Measurements from ENCODE around the gene CDC42SE2. TPM values are rescaled to one million over a fixed set of nuclear protein-coding genes. Genes with fewer than 3 reads are reported as not detected.

Gene CDC42SE2
- total RNA-seq, 2 donors from 2014 or later: 74.2 to 110 TPM

- intact Hi-C loops (cut with DNase I): no loop called here
- no peak overlapping the region for H3K27ac ChIP-seq
- no peak for TF ChIP-seq CTCF (IDR thresholded peaks at IDR 0.05)
Measured at GRCh38 chr5:131297886-131298285, 34.0 kb downstream of the CDC42SE2 start.

GRCh38 chr5:131299465-131299864, 35.6 kb downstream of the CDC42SE2 start:
- Histone ChIP-seq H3K9ac (ENCODE audit: low read depth in 2 of 2, low read length in 2 of 2) (no peak overlapping the region), H3K36me3 (no peaks in the 10 kb centered on the region), H3K27me3 (no peaks in the 10 kb centered on the region), H3K9me3 (no peaks in the 10 kb centered on the region), H3K27ac (no peak overlapping the region), H3K4me3 (no peak overlapping the region), H3K4me1 (no peaks in the 10 kb centered on the region)
- DNase-seq: no peak
- no peak for TF ChIP-seq CTCF (IDR thresholded peaks at IDR 0.05)
- intact Hi-C loops (cut with DNase I): no loop called here

More at GRCh38 chr5:131297886-131298285, 34.0 kb downstream of the CDC42SE2 start:
- Histone ChIP-seq H3K4me3 (no peak overlapping the region), H3K36me3 (no peaks in the 10 kb centered on the region), H3K27me3 (no peaks in the 10 kb centered on the region), H3K4me1 (peaks cover 4% of the 10 kb centered on the region), H3K9ac (ENCODE audit: low read depth in 2 of 2, low read length in 2 of 2) (no peak overlapping the region), H3K9me3 (no peaks in the 10 kb centered on the region)
- DNase-seq: no peak

DNA sequence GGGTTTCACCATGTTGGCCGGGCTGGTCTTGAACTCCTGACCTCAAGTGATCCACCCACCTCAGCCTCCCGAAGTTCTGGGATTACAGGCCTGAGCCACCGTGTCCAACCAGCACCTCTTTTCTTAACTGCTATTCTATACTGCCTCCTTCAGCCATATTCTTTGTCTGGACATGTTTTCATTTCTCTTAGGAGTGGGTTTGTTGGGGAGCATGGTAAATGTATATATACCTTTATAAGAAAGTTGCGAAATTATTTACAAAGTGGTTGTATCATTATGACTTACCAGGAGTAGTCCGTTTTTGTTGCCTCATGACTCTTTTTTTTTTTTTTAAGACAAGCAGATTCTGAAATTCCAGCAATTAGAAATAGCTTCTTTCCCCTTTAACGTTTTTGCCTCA, 38.7 kb downstream of the CDC42SE2 start:
- no peak for DNase-seq
- Histone ChIP-seq H3K9ac (ENCODE audit: low read depth in 2 of 2, low read length in 2 of 2) (no peak overlapping the region), H3K9me3 (no peaks in the 10 kb centered on the region), H3K4me3 (no peak overlapping the region), H3K4me1 (no peaks in the 10 kb centered on the region), H3K27me3 (no peaks in the 10 kb centered on the region), H3K36me3 (no peaks in the 10 kb centered on the region), H3K27ac (no peak overlapping the region)
- no peak for TF ChIP-seq CTCF (IDR thresholded peaks at IDR 0.05)
- intact Hi-C loops (cut with DNase I): no loop called here

DNA sequence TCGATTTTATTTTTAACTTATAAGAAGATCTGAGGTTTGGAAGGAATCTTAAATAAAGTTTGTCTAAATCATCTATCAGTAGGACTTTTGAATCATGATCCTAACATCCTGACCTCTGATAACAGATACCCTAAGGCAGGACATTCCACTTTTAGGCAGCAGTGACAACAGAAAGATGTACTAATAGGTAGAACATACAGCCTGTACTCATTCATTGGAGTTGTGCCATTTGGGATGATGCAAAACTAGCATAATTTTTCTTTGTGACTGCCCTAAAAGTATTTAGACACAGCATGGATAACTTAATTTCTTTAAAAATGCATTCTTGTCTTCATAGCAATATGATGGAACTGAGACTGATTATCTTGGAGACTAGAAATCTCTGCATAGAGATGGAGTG, 39.7 kb downstream of the CDC42SE2 start:
- TF ChIP-seq CTCF (IDR thresholded peaks at IDR 0.05): no peak

DNA sequence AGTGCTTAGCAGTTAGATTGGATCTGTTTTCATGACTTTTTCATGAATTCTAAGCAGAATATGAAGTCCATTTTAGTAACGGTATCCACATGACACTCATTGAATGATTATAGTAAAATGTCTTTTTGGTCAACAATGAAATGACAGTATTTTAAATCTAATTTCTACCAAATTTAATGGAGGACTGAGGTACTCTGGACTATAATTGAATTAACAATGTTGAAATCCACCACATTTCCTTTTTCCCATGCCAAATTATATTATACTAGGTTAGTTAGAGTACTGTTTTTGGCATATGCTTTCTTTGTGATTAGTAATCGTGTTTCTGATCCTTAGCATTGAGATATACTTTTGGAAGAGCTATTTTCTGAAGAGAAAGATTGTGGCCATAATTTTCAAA, 40.6 kb downstream of the CDC42SE2 start:
- Histone ChIP-seq H3K9ac (ENCODE audit: low read depth in 2 of 2, low read length in 2 of 2) (no peak overlapping the region), H3K4me3 (no peak overlapping the region), H3K9me3 (no peaks in the 10 kb centered on the region), H3K27me3 (no peaks in the 10 kb centered on the region), H3K27ac (no peak overlapping the region), H3K4me1 (no peaks in the 10 kb centered on the region), H3K36me3 (no peaks in the 10 kb centered on the region)
- intact Hi-C loops (cut with DNase I): no loop called here
- TF ChIP-seq CTCF (IDR thresholded peaks at IDR 0.05): no peak
- DNase-seq: no peak

More for the DNA sequence above, 39.7 kb downstream of the CDC42SE2 start:
- no peaks in the 10 kb centered on the region for H3K9me3 ChIP-seq
- no peaks in the 10 kb centered on the region for H3K4me1 ChIP-seq
- intact Hi-C loops (cut with DNase I): no loop called here
- no peak overlapping the region for H3K27ac ChIP-seq
- no peak overlapping the region for H3K4me3 ChIP-seq
- no peak overlapping the region for H3K9ac ChIP-seq (ENCODE audit: low read depth in 2 of 2, low read length in 2 of 2)
- H3K36me3 ChIP-seq: no peaks in the 10 kb centered on the region
- DNase-seq: no peak
- H3K27me3 ChIP-seq: no peaks in the 10 kb centered on the region
